Smooth muscle cell (in vitro differentiated cells): ENCODE data around the gene BTF3L4. TPM values are rescaled to one million over a fixed set of nuclear protein-coding genes. Genes with fewer than 3 reads are reported as not detected.

Experiments used
- DNase-seq: peaks from one replicate; lab custom pipeline; 2025; ENCODE audit not compliant: unreplicated experiment; lab: John Stamatoyannopoulos, UW
- H2AFZ ChIP-seq: fragments of 200-600 bp; sonication (generic); 2 replicates; pipeline ENCODE4 v1.6.0; 2016; ENCODE audit warnings: antibody characterized with exemption, low read depth, mild to moderate bottlenecking
- H3F3A ChIP-seq: fragments of 200-600 bp; sonication (generic); 2 replicates; pipeline ENCODE4 v1.6.0; 2017; ENCODE audit warnings: antibody characterized with exemption, low read depth
- H3K27ac ChIP-seq: fragments of 200-600 bp; sonication (generic); 2 replicates; pipeline ENCODE4 v1.5.1; 2016; ENCODE audit warnings: low read depth, mild to moderate bottlenecking
- H3K27me3 ChIP-seq: fragments of 200-600 bp; sonication (generic); 2 replicates; pipeline ENCODE4 v1.6.1; 2016; ENCODE audit warnings: low read depth, mild to moderate bottlenecking
- H3K36me3 ChIP-seq: fragments of 200-600 bp; sonication (generic); 2 replicates; pipeline ENCODE4 v1.5.1; 2016; ENCODE audit warnings: low read depth
- H3K4me1 ChIP-seq: fragments of 200-600 bp; sonication (generic); 2 replicates; pipeline ENCODE4 v1.5.1; 2016; ENCODE audit warnings: low read depth
- H3K4me2 ChIP-seq: fragments of 200-600 bp; sonication (generic); 2 replicates; pipeline ENCODE4 v1.6.0; 2016; ENCODE audit warnings: mild to moderate bottlenecking
- H3K4me3 ChIP-seq: fragments of 200-600 bp; sonication (generic); 2 replicates; pipeline ENCODE4 v1.5.1; 2016; ENCODE audit warnings: mild to moderate bottlenecking
- H3K79me2 ChIP-seq: fragments of 200-600 bp; sonication (generic); 2 replicates; pipeline ENCODE4 v1.6.0; 2016; ENCODE audit warnings: low read depth, mild to moderate bottlenecking
- H3K9ac ChIP-seq: fragments of 200-600 bp; sonication (generic); 2 replicates; pipeline ENCODE4 v1.6.0; 2016; ENCODE audit warnings: low read depth
- H3K9me3 ChIP-seq: fragments of 200-600 bp; sonication (generic); replicated peaks from 2 replicates; pipeline ENCODE4 v1.5.1; 2016; ENCODE audit warnings: low read depth
- H4K20me1 ChIP-seq: fragments of 200-600 bp; sonication (generic); 2 replicates; pipeline ENCODE4 v1.6.0; 2016; ENCODE audit warnings: low read depth
- WGBS: methylation state at CpG from one replicate; pipeline ENCODE4 v1.1.7; 2016; ENCODE audit warnings: low lambda C conversion rate; 5-methylcytosine and 5-hydroxymethylcytosine counted together
- polyA plus RNA-seq: library from polyadenylated mRNA; unstranded; fragments of >200 nt; fragmentation: Nextera tagmentation; extraction: Ambion mirVana; gene quantifications from 2 replicates; pipeline ENCODE4 v1.2.1, GENCODE V29; 2016
- total RNA-seq: library from RNA; depleted of rRNA; stranded (reverse); fragments of >200 nt; gene quantifications from 2 replicates; pipeline ENCODE4 v1.2.3, GENCODE V29; 2014
- TF ChIP-seq, protein P1 (sequence below): fragments of 200-600 bp; sonication (generic); IDR thresholded peaks from 2 replicates; pipeline ENCODE4 v1.5.1; 2017; ENCODE audit warnings: borderline replicate concordance, mild to moderate bottlenecking, antibody characterized with exemption; ENCODE audit not compliant: insufficient read depth, poor library complexity, severe bottlenecking

Gene BTF3L4
- total and polyA plus RNA-seq, 2 experiments from 2014 or later: 67.8 to 95.5 TPM

DNA sequence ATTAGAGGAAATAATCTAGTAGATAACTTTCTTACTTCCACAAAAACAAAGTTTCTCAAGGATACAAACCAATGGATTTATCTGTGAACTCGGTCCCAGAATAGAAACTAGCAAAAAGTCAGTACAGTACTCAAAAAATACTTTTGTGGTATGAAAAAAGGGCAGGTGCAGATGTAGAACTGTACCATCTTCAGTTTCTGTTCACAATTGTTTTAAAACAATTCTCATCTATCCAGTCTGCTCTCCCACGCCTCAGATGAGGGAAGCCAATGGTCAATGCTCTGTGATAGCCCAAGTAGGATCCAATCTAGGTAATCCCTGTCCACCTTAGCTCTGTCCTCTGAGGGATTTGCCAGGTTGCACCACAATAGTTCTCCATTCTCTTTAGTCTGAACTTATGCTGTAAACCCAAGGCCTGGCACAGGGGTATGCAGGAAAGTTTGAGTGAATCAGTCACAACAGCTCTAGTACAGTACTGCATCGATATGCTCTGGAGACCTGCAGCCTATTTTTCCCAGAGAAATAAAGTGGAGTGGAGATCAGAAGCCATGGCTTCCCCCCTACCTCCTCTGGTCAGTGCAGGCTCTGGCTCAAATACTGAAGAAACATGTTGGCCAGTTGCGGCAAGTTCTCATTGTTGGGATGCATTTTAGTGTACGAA is 23.8 kb upstream of the BTF3L4 start:
- Histone ChIP-seq H3K9ac (peak overlapping the region; percentile 85), H2AFZ (no peak overlapping the region), H3K79me2 (peaks cover 30% of the 10 kb centered on the region), H3K4me2 (peak overlapping the region; percentile 99), H3F3A (peaks cover 17% of the 10 kb centered on the region), H4K20me1 (peaks cover 27% of the 10 kb centered on the region), H3K27me3 (no peaks in the 10 kb centered on the region), H3K4me3 (peak overlapping the region; percentile 72), H3K27ac (peak overlapping the region; percentile 73), H3K4me1 (peaks cover 12% of the 10 kb centered on the region), H3K36me3 (peaks cover 3% of the 10 kb centered on the region), H3K9me3 (no peaks in the 10 kb centered on the region)
- no peak for DNase-seq
- TF ChIP-seq, protein P1, sequence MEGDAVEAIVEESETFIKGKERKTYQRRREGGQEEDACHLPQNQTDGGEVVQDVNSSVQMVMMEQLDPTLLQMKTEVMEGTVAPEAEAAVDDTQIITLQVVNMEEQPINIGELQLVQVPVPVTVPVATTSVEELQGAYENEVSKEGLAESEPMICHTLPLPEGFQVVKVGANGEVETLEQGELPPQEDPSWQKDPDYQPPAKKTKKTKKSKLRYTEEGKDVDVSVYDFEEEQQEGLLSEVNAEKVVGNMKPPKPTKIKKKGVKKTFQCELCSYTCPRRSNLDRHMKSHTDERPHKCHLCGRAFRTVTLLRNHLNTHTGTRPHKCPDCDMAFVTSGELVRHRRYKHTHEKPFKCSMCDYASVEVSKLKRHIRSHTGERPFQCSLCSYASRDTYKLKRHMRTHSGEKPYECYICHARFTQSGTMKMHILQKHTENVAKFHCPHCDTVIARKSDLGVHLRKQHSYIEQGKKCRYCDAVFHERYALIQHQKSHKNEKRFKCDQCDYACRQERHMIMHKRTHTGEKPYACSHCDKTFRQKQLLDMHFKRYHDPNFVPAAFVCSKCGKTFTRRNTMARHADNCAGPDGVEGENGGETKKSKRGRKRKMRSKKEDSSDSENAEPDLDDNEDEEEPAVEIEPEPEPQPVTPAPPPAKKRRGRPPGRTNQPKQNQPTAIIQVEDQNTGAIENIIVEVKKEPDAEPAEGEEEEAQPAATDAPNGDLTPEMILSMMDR: no peak
- WGBS: 59% methylated on average over 5 of the region's 5 CpGs

- H3K36me3 ChIP-seq: peaks cover 6% of the 10 kb centered on the region
- WGBS: 4% methylated on average over 24 of the region's 24 CpGs
- peak overlapping the region; percentile 73 for H3K27ac ChIP-seq
- H3K4me2 ChIP-seq: peak overlapping the region; percentile 99
- TF ChIP-seq, protein P1: no peak
- peak; percentile 30 for DNase-seq
- peaks cover 12% of the 10 kb centered on the region for H3K4me1 ChIP-seq
- no peaks in the 10 kb centered on the region for H3K9me3 ChIP-seq
- peaks cover 27% of the 10 kb centered on the region for H4K20me1 ChIP-seq
- peak overlapping the region; percentile 72 for H3K4me3 ChIP-seq
- H3K9ac ChIP-seq: peak overlapping the region; percentile 85
- H3K27me3 ChIP-seq: no peaks in the 10 kb centered on the region
- H3F3A ChIP-seq: peaks cover 17% of the 10 kb centered on the region
- peak overlapping the region; percentile 47 for H2AFZ ChIP-seq
- H3K79me2 ChIP-seq: peaks cover 30% of the 10 kb centered on the region
Measured at GRCh38 chr1:52032785-52033131, 23.3 kb upstream of the BTF3L4 start.

DNA sequence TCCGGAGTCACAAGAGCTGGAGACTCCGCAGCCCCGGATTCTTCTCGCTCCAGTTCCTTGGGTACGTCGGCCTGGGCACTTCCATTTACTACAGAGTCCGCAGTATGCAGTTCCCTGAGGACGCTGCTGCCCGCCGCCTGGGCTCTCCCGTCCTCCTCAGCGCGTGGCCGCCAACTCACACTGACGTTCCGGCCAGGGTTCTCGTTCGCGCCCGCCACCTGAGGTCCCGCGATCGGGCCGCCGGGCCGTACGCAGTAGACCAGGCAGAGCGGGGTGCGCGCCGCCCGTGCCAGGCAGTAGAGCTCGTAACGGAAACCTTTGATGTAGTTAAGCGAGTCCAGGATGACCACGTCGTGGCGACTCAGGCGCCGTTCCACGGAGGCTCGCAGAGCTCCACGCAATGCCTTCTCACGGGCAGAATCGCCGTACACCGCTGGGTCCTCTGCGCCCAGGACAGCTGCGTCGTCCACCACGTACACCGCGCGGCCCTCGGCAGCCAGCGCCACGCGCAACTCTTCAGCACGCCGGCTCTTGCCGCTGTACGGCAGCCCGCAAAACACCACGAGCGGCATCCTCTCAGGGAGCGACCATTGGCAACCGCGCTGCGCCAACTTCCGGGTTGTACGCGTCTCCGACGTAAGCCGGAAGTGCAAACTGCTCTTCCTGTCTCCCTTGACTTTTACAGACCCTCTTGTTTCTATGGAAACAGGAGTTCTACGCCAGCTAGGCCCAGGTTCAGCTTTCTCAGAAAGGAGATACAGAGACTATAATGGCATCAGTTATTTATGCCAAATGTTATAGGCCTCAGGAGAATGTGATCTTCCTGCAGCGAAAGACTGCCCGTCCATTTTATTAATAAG is 22.7 kb upstream of the BTF3L4 start, which contains the start of gene KTI12:
TSS of gene KTI12 (minus strand) at position 621 of the 860 bp plus-strand sequence. CDS start at position 572, 49 bp downstream.
- no peaks in the 10 kb centered on the region for H3K27me3 ChIP-seq
- peaks cover 30% of the 10 kb centered on the region for H3K79me2 ChIP-seq
- H3K4me2 ChIP-seq: peak within 1 kb of the TSS; percentile 99
- 2% methylated on average over 76 of the region's 78 CpGs for WGBS
- peaks cover 10% of the 10 kb centered on the region for H3K36me3 ChIP-seq
- peak within 1 kb of the TSS; percentile 47 for H2AFZ ChIP-seq
- peak within 1 kb of the TSS; percentile 85 for H3K9ac ChIP-seq
- peaks cover 12% of the 10 kb centered on the region for H3K4me1 ChIP-seq
- peak within 1 kb of the TSS; percentile 72 for H3K4me3 ChIP-seq
- TF ChIP-seq, protein P1: no peak
- H3F3A ChIP-seq: peaks cover 17% of the 10 kb centered on the region
- peaks cover 27% of the 10 kb centered on the region for H4K20me1 ChIP-seq
- no peaks in the 10 kb centered on the region for H3K9me3 ChIP-seq
- peak within 1 kb of the TSS; percentile 73 for H3K27ac ChIP-seq
- DNase-seq: peak; percentile 65
